RWPE1 (cell line): ENCODE results near the gene UVRAG.

Source experiments
- CTCF ChIA-PET: fragments of 350-600 bp; sonication (Branson Sonifier 250); formaldehyde crosslinking; extraction: SDS; loops from one replicate; lab custom pipeline; 2021; lab: Yijun Ruan, JAX
- POLR2A ChIA-PET: fragments of 400-600 bp; formaldehyde crosslinking; extraction: SDS; loops from one replicate; lab custom pipeline; 2020; ENCODE audit warnings: antibody characterized with exemption; ENCODE audit not compliant: low non-redundant PET; lab: Yijun Ruan, JAX
- DNase-seq: peaks from one replicate; pipeline ENCODE4 v3.0.0; 2012; ENCODE audit warnings: low spot score
- H3K27ac ChIP-seq: fragments of 450-650 bp; 2 replicates; pipeline ENCODE4 v1.5.1; 2017
- TF ChIP-seq, protein P1 (sequence below): fragments of 450-650 bp; conservative IDR thresholded peaks from 2 replicates; pipeline ENCODE4 v1.5.1; 2017; ENCODE audit warnings: low read depth, mild to moderate bottlenecking

Gene UVRAG

DNA sequence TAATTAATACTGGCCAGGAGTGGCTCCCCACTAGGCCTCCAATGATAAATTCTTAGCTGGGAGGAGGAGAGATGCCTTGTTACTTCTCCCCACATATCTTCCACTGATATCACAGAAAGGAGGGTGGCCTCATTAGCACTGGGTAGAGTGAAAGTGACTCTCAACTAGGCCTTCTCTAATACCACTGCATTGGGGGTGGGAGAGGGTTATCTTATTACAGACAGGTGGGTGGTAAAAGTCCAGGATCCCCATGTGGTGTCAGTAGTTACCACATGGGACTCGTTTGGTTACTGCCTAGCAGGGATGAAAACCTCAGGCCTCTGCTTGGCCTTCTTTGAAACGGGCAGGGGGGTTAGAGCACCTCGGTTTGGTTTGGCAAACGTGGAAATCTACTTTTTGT, 167.3 kb downstream of the UVRAG start:
- POLR2A ChIA-PET, result no interaction called here
- TF ChIP-seq, protein P1, sequence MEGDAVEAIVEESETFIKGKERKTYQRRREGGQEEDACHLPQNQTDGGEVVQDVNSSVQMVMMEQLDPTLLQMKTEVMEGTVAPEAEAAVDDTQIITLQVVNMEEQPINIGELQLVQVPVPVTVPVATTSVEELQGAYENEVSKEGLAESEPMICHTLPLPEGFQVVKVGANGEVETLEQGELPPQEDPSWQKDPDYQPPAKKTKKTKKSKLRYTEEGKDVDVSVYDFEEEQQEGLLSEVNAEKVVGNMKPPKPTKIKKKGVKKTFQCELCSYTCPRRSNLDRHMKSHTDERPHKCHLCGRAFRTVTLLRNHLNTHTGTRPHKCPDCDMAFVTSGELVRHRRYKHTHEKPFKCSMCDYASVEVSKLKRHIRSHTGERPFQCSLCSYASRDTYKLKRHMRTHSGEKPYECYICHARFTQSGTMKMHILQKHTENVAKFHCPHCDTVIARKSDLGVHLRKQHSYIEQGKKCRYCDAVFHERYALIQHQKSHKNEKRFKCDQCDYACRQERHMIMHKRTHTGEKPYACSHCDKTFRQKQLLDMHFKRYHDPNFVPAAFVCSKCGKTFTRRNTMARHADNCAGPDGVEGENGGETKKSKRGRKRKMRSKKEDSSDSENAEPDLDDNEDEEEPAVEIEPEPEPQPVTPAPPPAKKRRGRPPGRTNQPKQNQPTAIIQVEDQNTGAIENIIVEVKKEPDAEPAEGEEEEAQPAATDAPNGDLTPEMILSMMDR, result no peak
- no peak overlapping the region for H3K27ac ChIP-seq
- CTCF ChIA-PET, result no interaction called here
- DNase-seq, result no peak

DNA sequence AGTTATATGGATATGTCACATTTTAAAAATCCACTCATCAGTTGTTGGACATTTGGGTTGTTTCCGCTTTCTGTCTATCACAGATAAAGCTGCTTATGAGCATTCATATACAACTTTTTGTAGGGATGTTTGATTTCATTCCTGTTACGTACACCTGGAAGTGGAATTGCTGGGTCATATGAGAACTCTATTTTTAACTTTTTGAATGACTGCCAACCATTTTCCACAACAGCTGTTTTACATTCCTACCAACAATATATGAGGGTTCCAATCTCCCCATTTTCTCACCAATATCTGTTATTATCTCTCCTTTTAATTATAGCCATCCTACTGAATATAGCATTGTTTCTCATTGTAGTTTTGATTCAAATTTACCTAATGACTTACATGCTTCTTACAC, 172.0 kb downstream of the UVRAG start:
- no peak for DNase-seq
- ChIA-PET POLR2A (no interaction called here), CTCF (no interaction called here)
- TF ChIP-seq, protein P1, result no peak
- H3K27ac ChIP-seq, result no peak overlapping the region

DNA sequence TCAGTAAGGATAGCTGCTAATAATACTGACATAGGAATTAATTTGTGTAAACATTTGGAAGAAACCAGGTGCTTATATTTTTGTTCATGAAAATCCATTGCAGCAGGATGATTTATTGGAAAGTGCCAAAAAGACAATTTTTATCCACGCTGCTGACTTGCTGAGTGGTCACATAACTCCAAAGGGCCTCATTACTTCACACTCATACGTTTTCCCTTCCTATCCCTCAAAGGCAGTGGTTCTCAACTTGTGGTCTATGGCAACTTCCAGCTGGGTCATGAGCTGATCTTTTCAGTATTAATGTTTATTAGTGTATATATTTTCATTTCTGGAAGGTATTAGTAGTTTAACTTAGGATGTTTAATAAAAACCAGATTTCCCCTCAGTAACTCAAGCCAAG, 178.1 kb downstream of the UVRAG start:
- H3K27ac ChIP-seq, result no peak overlapping the region
- TF ChIP-seq, protein P1, result no peak
- ChIA-PET POLR2A (no interaction called here), CTCF (no interaction called here)
- no peak for DNase-seq

DNA sequence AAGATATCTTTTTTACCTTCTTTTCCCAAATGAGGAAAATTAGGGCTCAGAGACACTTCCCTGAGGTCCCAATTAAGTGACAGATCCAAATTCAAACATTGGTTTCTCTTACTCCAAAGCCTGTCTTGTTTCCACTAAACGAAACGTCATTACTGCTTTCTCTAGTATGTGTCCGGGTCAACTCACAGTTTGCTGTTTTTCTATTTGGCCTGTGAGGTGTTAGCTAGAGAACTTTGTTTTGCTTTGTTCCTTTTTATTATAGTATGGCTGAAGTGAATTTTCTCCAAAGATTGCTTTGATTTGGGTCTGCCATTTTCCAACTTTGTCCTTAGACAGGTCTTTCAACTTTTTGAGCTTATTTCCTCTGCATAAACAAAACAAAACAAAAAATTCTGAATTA, 179.6 kb downstream of the UVRAG start:
- POLR2A ChIA-PET, result no interaction called here

DNA sequence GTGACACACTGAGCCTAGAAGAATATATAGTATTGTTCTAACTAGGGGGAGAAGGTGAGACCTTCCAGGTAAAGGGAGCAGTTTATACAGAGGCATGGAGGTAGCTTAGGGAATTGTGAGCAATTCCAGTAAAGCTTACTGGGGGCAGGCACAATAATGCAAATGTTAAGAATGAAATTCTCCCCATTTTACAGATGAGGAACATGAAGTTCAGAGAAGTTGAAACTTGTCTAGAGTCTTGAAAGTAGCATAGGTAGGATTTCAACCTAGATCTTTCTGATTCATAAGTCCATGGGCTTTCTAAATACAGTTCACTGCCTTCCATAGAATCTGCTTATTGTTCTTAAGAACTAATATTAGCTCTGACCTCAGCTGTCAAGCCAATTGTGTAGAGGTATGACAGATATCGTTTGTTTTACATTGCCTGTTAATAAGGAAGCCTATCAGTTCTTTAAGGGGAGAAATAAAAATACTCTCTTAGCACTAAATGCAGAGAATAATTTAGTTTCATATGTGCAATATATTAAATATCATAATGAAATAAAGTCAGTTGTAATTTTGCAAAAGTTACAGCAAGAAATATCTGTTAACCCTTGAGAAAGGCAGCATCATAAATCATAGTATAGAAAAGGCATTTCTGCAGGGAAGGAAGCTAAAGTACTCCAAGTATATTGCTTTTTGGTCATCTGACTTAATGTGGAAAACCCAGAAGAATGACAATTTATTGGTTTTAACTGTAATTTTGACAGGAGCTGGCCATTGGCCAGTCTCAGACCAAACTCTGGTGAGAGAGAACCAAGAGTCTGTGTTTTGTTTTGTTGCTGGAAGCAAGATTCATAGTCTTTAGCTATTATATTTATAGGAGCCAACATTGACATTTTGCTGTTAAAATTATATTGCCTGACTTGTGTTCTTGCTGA, 181.8 kb downstream of the UVRAG start:
- ChIA-PET POLR2A (no interaction called here), CTCF (no interaction called here)
- TF ChIP-seq, protein P1, result no peak
- H3K27ac ChIP-seq, result no peak overlapping the region
- no peak for DNase-seq

More for the DNA sequence above, 179.6 kb downstream of the UVRAG start:
- CTCF ChIA-PET, result interaction anchor here (0.7 kb wide), 1 partner anchor 48 kb away, joined by 3 read pairs; no protein-coding TSS in a partner anchor
- H3K27ac ChIP-seq, result no peak overlapping the region
- no peak for DNase-seq
- TF ChIP-seq, protein P1, result no peak

DNA sequence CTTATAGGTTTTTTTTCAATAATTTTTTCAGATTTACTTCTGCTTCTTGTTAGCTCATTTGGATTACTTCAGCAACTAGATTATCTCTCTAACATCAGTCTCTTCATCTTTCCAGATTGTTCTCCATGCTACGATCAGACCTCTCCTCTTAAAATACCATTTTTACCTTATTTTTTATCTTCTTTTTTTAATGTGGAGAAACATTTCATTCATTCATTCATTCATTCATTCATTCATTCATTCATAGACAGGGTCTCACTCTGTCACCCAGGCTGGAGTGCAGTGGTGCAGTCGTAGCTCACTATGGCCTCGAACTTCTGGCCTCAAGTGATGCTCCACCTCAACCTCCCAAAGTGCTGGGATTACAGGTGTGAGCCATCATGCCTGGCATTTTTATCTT, 189.4 kb downstream of the UVRAG start:
- CTCF ChIA-PET, result no interaction called here

More for the DNA sequence above, 189.4 kb downstream of the UVRAG start:
- H3K27ac ChIP-seq, result no peak overlapping the region
- TF ChIP-seq, protein P1, result no peak
- POLR2A ChIA-PET, result no interaction called here
- DNase-seq, result no peak
